Activated naive CD8-positive, alpha-beta T cell (primary cell): ENCODE data around the gene MYO5A.
"Not testable (repeated sequence)": the region's sequence is repeated elsewhere in the genome, so short reads cannot be mapped to it uniquely, and the experiment has no call there.

Experiments
- H3K27ac Mint-ChIP-seq: one replicate; pipeline ENCODE4 v1.8.0; 2021; ENCODE audit warnings: mixed read lengths
- H3K27me3 Mint-ChIP-seq: one replicate; pipeline ENCODE4 v1.8.0; 2021; ENCODE audit warnings: mixed read lengths
- H3K36me3 Mint-ChIP-seq: one replicate; pipeline ENCODE4 v1.8.0; 2021; ENCODE audit warnings: mixed read lengths
- H3K4me1 Mint-ChIP-seq: one replicate; pipeline ENCODE4 v1.8.0; 2021; ENCODE audit warnings: low read depth, mixed read lengths
- H3K4me3 Mint-ChIP-seq: one replicate; pipeline ENCODE4 v1.8.0; 2021; ENCODE audit warnings: mild to moderate bottlenecking, mixed read lengths
- H3K9me3 Mint-ChIP-seq: one replicate; pipeline ENCODE4 v1.8.0; 2021; ENCODE audit warnings: low read depth, mixed read lengths

Gene MYO5A

DNA sequence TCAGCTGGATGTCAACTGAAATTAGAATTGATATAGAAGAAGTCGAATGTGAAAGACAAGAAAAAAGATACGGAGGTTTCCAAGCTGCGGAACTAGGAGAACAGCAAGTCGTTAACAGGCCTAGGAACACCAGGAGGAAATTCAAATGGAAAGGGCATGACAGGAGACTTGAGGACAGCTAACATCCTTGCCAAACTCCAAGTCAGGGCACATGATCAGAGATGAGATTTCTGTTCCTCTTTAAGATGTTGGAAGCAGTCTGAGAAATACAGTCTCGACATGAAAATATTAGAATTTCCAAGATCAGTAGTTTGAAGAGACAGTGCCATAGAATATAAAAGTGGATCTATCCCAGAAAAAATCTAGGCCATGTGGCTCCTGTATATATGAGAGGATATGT, 5.0 kb downstream of the MYO5A start:
- H3K27ac Mint-ChIP-seq: no peak overlapping the region
- H3K27me3 Mint-ChIP-seq: no peaks in the 10 kb centered on the region
- no peaks in the 10 kb centered on the region for H3K9me3 Mint-ChIP-seq
- no peaks in the 10 kb centered on the region for H3K36me3 Mint-ChIP-seq
- H3K4me3 Mint-ChIP-seq: no peak overlapping the region
- H3K4me1 Mint-ChIP-seq: peaks cover 37% of the 10 kb centered on the region

DNA sequence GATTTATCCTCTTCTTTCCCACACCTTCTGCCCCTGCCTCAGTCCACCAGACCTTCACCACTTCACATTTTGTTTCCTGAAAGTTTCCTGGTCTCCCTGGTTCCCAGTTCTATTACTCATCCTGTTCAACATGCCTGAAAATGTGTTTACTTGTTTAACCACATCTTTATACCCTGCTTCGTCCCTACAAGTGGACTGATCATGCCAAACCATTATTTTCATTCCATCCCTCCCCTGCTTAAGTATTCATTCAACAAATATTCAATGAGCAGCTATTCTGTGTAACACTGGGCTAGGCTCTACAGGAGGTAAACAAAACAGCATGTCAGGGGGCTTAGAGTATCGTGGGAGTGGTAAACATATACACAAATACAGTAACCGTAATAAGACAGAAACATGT, 5.5 kb downstream of the MYO5A start:
- no peaks in the 10 kb centered on the region for H3K9me3 Mint-ChIP-seq
- H3K4me1 Mint-ChIP-seq: peaks cover 38% of the 10 kb centered on the region
- H3K27ac Mint-ChIP-seq: no peak overlapping the region
- no peak overlapping the region for H3K4me3 Mint-ChIP-seq
- H3K27me3 Mint-ChIP-seq: no peaks in the 10 kb centered on the region
- H3K36me3 Mint-ChIP-seq: no peaks in the 10 kb centered on the region

GRCh38 chr15:52521682-52522081, 7.0 kb downstream of the MYO5A start:
- Mint-ChIP-seq H3K4me1 (peaks cover 25% of the 10 kb centered on the region), H3K9me3 (no peaks in the 10 kb centered on the region), H3K27ac (no peak overlapping the region), H3K4me3 (no peak overlapping the region), H3K36me3 (no peaks in the 10 kb centered on the region), H3K27me3 (no peaks in the 10 kb centered on the region)

- H3K27ac Mint-ChIP-seq: no peak overlapping the region
- no peaks in the 10 kb centered on the region for H3K27me3 Mint-ChIP-seq
- H3K4me3 Mint-ChIP-seq: no peak overlapping the region
- H3K36me3 Mint-ChIP-seq: no peaks in the 10 kb centered on the region
- H3K9me3 Mint-ChIP-seq: no peaks in the 10 kb centered on the region
- peaks cover 21% of the 10 kb centered on the region for H3K4me1 Mint-ChIP-seq
These were observed 8.3 kb downstream of the MYO5A start for GRCh38 chr15:52520421-52520820.

DNA sequence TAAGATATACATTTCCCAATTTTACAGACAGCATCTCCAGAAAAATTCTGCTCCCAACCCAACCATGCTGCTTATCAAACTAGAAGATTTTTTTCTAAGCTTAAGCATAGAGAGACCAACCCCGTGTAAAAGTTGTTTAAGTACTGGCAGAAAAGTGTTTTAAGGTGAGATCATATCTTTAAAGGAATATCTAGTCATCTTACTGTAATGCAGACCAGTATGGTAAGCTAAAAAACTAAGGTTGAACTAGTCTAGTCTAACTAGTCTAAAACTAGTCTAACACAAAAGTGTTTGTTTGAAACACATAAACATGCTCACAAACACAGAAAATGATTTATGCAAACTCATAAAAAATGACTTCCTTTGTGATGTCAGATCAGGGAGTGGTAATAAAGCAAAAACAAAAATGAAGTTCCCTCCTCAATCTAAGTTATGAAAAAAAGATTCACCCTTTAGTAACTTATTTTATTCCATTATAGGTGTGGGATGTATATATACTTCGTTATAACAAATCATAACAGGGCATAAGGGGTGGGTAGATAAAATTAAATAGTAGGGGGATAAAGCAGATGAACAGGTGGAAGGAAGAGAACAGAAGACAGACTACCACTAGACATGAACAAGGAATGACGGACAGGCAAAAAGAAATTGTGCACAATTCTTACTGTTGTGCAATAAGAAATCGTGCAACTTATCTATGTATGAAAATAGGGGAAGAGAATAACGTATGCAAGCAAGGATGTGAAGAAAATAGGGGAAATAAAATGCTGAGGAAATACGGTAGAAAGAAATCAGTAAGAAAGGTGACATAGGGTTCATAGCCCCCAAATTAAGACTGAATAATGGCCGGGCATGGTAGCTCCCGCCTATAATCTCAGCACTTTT, 10.0 kb downstream of the MYO5A start:
- no peaks in the 10 kb centered on the region for H3K27me3 Mint-ChIP-seq
- H3K4me1 Mint-ChIP-seq: peaks cover 19% of the 10 kb centered on the region
- no peaks in the 10 kb centered on the region for H3K9me3 Mint-ChIP-seq
- no peaks in the 10 kb centered on the region for H3K36me3 Mint-ChIP-seq
- no peak overlapping the region for H3K27ac Mint-ChIP-seq
- no peak overlapping the region for H3K4me3 Mint-ChIP-seq

DNA sequence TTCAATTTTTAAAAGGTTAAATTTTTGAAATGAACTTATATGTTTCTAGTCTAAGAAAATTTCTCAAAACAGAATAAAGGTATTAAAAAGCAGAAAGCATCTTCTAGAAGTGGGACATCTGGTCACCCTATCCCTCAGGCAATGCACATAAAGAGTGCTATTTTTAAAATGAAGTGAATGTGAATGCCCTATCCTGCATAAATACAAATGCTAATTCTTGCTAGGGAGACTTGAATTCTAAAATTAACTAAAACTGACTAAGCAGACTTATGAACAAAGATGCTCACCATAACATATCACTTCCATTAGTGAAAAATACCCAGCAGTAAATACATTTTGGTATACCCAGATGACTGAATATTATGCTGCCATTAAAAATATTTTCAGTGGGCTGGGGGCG, 11.7 kb downstream of the MYO5A start:
- H3K4me1 Mint-ChIP-seq: peaks cover 11% of the 10 kb centered on the region
- H3K9me3 Mint-ChIP-seq: no peaks in the 10 kb centered on the region
- H3K27ac Mint-ChIP-seq: no peak overlapping the region
- H3K4me3 Mint-ChIP-seq: no peak overlapping the region
- H3K36me3 Mint-ChIP-seq: no peaks in the 10 kb centered on the region
- no peaks in the 10 kb centered on the region for H3K27me3 Mint-ChIP-seq

DNA sequence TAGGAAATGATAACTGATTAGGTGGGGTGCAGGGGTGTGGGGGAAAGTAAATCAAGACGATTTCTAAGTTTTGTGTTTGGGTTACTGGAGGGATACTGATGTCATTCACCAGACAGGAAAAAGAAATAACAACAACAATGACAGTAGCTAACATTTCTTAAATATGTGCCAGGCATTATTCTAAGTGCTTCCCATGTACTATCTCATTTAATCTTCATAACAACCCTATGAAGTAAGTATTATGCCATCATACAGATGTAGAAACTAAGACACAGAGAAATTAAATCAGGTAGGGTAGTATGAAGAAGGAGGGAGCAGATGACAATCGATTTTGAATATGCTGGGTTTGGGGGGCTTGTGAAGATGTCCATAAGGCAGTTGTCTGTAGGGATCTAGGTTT, 13.3 kb downstream of the MYO5A start:
- Mint-ChIP-seq H3K4me1 (peaks cover 16% of the 10 kb centered on the region), H3K9me3 (no peaks in the 10 kb centered on the region), H3K27me3 (no peaks in the 10 kb centered on the region), H3K4me3 (no peak overlapping the region), H3K36me3 (no peaks in the 10 kb centered on the region), H3K27ac (no peak overlapping the region)

DNA sequence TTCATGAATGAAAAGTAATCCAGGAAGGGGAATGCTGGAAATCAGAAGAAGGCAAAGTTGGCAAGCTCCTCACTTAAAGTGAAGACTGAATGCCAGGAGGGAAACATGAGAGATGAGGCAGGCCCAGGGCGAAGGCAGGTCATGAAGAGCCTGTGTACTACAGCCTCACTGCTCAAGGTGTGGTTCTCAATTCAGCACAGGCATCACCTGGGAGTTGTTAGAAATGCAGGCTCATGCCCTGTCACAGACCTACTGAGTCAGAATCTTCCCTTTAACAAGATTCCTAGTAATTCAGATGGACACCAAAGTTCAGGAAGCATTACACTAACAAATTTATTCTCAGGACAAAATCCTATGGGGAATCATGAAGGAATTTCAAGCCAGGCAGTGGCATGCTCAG, 14.2 kb downstream of the MYO5A start:
- Mint-ChIP-seq H3K36me3 (no peaks in the 10 kb centered on the region), H3K27ac (no peak overlapping the region), H3K4me1 (peaks cover 19% of the 10 kb centered on the region), H3K9me3 (no peaks in the 10 kb centered on the region), H3K27me3 (no peaks in the 10 kb centered on the region), H3K4me3 (no peak overlapping the region)

DNA sequence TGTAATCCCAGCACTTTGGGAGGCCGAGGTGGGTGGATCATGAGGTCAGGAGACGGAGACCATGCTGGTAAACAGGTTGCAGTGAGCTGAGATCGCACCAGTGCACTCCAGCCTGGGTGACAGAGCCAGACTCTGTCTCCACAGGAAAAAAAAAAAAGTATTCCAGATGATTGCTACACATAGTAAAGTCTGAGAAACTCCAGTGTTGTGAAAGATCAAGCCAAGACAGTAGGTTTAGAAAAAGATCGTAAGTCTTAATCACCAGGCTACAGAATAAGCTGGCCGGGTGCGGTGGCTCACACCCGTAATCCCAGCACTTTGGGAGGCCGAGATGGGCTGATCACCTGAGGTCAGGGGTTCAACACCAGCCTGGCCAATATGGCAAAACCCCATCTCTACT, 15.8 kb downstream of the MYO5A start:
- not testable (repeated sequence) for H3K27ac Mint-ChIP-seq, H3K36me3 Mint-ChIP-seq, H3K4me3 Mint-ChIP-seq, H3K9me3 Mint-ChIP-seq, H3K27me3 Mint-ChIP-seq
- peaks cover 16% of the 10 kb centered on the region for H3K4me1 Mint-ChIP-seq

DNA sequence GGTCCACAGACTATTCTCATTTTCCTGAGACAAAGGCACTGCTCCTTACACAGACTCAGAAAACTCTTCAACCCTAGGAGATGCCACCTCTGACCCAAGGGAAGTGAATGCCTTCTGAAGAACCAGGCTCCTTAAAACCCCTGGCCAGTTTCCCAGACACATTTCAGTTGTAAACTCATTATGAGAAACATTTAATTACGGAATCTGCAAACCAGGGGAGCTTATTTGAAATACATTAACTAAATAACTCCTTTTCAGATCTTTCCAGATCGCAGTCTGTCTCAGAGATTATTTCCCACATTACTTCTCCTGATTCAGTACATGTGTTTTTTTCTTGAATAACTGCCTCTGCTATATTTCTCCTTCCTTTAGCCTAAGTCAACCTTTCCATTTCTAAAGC, 17.6 kb downstream of the MYO5A start:
- Mint-ChIP-seq H3K27me3 (no peaks in the 10 kb centered on the region), H3K4me1 (peaks cover 18% of the 10 kb centered on the region), H3K27ac (no peak overlapping the region), H3K9me3 (no peaks in the 10 kb centered on the region), H3K36me3 (no peaks in the 10 kb centered on the region), H3K4me3 (no peak overlapping the region)

DNA sequence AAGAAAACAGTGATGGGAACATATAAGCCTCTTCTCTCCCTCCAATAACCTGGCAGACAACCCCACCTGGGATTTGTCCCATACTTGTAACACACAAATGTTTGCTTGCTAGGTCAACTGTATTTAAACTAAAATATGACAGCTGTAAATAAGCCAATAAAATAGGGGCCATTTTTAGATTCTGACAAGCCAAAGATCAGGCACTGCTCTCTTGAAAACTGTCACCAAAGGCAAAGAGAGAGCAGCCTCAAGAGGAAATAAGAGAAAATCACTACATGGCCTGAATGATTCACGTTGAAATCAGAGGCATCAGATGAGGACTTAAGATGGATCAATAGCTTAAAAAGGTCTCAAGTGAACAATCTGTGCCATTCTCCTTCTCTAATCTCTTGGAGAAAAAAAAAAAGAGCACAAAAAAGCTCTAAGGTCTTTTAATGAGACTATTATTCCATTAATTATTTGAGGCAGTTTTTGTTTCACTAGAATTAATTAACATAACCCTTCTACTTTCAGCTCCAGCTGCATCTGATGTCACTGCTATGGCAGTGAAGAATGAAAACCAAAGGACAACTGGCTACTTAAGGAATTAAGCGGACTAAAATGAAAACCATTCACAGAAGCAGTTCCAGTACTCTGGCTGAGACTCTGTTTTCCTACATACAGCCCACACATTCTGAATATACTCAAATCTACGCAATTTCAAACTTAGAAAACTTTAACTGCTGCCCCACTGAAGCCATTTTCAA, 19.0 kb downstream of the MYO5A start:
- Mint-ChIP-seq H3K27me3 (no peaks in the 10 kb centered on the region), H3K4me1 (peaks cover 24% of the 10 kb centered on the region), H3K4me3 (no peak overlapping the region), H3K9me3 (no peaks in the 10 kb centered on the region), H3K36me3 (no peaks in the 10 kb centered on the region), H3K27ac (no peak overlapping the region)

DNA sequence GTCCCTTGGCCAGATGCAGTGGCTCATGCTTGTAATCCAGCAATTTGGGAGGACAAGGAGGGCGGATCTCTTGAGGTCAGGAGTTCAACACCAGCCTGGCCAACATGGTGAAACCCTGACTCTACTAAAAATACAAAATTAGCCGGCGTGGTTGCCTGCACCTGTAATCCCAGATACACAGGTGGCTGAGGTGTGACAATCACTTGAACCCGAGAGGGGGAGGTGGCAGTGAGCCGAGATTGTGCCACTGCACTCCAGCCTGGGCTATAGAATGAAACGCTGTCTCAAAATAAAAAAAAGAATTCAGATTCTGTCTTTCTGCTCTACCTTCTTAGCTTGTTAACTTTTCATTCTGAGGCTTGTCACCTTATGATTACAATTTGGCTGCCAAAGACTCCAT, 22.1 kb downstream of the MYO5A start:
- no peak overlapping the region for H3K4me3 Mint-ChIP-seq
- H3K9me3 Mint-ChIP-seq: no peaks in the 10 kb centered on the region
- H3K4me1 Mint-ChIP-seq: peaks cover 40% of the 10 kb centered on the region
- no peaks in the 10 kb centered on the region for H3K27me3 Mint-ChIP-seq
- no peak overlapping the region for H3K27ac Mint-ChIP-seq
- peaks cover 3% of the 10 kb centered on the region for H3K36me3 Mint-ChIP-seq

DNA sequence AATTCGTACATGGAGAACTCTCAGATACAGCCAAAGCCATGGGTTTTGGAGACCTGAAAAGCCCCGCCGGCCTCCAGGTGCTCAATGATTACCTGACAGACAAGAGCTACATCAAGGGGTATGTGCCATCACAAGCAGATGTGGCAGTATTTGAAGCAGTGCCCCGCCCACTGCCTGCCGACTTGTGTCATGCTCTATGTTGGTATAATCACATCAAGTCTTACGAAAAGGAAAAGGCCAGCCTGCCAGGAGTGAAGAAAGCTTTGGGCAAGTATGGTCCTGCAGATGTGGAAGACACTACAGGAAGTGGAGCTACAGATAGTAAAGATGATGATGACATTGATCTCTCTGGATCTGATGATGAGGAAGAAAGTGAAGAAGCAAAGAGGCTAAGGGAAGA, 23.5 kb downstream of the MYO5A start:
- H3K4me1 Mint-ChIP-seq: peaks cover 30% of the 10 kb centered on the region
- H3K27me3 Mint-ChIP-seq: no peaks in the 10 kb centered on the region
- no peak overlapping the region for H3K27ac Mint-ChIP-seq
- H3K36me3 Mint-ChIP-seq: peaks cover 4% of the 10 kb centered on the region
- H3K9me3 Mint-ChIP-seq: no peaks in the 10 kb centered on the region
- no peak overlapping the region for H3K4me3 Mint-ChIP-seq

DNA sequence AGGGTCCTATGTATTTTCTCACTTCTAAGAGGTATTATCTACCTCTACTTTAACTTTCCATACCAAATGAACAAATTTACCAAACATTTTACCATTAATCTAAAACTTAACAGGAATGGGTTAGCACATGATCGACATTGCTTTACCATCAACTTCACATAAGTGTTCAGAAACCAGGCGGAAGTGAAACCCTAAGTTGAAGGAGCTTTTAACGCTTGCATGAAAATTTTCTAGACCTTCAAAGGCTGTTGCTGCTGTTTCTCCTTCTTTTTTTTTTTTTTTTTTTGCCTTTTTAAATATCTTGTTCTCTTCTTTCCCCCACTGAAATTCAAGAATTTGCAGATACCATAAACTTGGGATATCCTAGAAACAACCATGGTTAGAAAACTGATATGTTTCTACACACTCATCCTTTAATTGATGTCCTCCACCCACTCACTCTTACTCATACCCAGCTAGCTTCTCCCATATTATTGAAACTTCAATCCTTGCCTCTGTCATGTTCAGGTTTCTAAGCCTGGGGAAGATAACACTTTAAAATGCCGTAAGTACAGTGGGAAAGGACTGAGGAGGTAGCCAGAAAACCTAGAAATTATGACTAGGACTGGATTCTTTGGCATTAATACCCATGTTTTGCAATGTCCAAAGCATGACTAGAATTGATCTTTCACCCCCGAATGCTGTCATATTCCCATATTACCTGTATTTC, 24.7 kb downstream of the MYO5A start:
- Mint-ChIP-seq H3K27ac (peak overlapping the region; percentile 75), H3K4me3 (peak overlapping the region; percentile 53), H3K4me1 (peaks cover 25% of the 10 kb centered on the region), H3K9me3 (no peaks in the 10 kb centered on the region), H3K36me3 (peaks cover 4% of the 10 kb centered on the region), H3K27me3 (no peaks in the 10 kb centered on the region)

GRCh38 chr15:52502608-52503007, 26.1 kb downstream of the MYO5A start:
- Mint-ChIP-seq H3K9me3 (no peaks in the 10 kb centered on the region), H3K27ac (no peak overlapping the region), H3K4me3 (no peak overlapping the region), H3K27me3 (no peaks in the 10 kb centered on the region), H3K4me1 (peaks cover 25% of the 10 kb centered on the region), H3K36me3 (peaks cover 4% of the 10 kb centered on the region)
